Measurements from ENCODE around the gene RNF19B. TPM values are rescaled to one million over a fixed set of nuclear protein-coding genes. Genes with fewer than 3 reads are reported as not detected.
"Not testable (repeated sequence)": the region's sequence is repeated elsewhere in the genome, so short reads cannot be mapped to it uniquely, and the experiment has no call there.

The RNF19B gene
- total and polyA plus RNA-seq, 5 donors = 3.8 to 12.5 (median 10.6) TPM

DNA sequence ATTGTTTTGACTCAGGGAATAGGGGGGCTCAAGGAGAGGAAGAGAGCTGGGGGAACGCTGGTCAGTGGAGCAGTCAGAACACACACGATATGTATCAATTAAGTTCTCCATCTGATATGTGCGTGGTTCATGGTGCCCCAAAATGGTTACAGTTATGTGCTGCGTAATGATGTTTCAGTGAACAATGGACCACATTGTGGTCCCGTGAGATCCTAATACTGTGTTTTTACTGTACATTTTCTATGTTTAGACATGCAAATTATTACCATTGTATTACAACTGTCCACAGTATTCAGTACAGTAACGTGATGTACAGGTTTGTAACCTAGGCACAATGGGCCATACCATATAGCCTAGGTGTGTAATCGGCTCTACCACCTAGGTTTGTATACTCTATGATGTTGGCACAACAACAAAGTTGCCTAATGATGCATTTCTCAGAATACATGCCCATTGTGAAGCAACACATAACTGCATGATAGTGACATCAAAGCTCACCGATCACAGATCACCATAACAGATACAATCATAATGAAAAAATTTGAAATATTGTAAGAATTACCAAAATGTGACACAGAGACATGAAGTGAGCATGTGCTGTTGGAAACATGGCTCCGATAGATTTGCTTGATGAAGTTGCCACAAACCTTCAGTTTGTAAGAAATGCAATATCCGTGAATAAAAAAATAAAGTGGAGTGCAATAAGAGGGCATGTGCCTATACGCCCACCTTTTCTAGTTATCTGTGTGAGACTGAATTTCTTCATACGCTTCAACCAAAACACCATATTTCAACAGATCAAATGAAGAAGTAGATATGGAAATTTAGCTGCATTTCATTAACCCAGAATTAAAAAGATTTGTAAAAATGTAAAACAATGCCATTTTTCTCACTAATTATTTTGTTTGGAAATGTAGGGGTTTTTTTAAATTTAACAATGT lies 48.6 kb downstream of the RNF19B start:
- no peak overlapping the region for H3K27ac ChIP-seq (ENCODE audit: low read length)
- ATAC-seq (no peak), DNase-seq (no peak)
- no peaks in the 10 kb centered on the region for H3K9me3 ChIP-seq (ENCODE audit: control insufficient read depth, low read length)
- H3K4me1 ChIP-seq (ENCODE audit: control insufficient read depth, insufficient read depth, low read length) = no peaks in the 10 kb centered on the region
- WGBS = 89% methylated on average over 12 of the region's 12 CpGs
- no peak overlapping the region for H3K4me3 ChIP-seq (ENCODE audit: low read length)
- no peaks in the 10 kb centered on the region for H3K27me3 ChIP-seq (ENCODE audit: control insufficient read depth, insufficient read depth)
- intact Hi-C loops (cut with DNase I) = no loop called here

DNA sequence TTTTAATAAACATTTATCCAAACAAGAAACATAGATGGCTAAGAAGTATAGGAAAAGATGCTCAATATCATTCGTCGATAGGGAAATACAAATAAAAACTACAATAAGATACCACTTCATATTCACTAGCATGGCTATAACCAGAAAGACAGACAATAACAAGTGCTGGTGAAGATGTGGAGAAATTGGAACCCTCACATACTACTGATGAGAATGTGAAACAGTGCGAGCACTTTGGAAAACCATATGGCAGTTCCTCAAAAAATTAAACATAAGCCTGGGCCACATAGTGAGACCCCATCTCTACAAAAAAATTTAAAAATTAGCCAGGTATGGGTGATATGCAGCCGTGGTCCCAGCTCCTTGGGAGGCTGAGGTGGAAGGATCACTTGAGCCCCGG lies 54.3 kb downstream of the RNF19B start:
- ATAC-seq = no peak

DNA sequence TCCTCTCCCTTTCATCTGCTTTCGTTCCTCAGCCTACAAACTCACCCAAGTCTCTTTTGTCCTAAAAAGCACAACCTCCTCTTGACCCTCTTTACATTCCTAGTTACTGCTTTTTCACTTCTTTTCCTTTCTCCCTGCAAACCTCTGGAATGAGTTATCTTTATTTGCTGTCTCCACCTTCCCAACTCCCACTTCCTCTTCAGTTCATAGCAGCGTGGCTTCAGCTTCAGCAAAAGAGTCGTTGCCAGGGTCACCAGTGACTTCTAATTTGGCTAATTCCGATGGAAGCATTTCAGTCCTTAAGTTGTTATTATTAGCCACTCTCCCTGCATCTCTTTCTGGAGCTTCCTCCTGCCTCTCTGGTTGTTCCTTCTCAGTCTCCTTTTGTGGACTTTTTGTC lies 57.2 kb downstream of the RNF19B start:
- H3K27me3 ChIP-seq (ENCODE audit: control insufficient read depth, insufficient read depth) = no peaks in the 10 kb centered on the region
- H3K27ac ChIP-seq (ENCODE audit: low read length) = no peak overlapping the region
- no peaks in the 10 kb centered on the region for H3K9me3 ChIP-seq (ENCODE audit: control insufficient read depth, low read length)
- 11% methylated on average over 4 of the region's 4 CpGs for WGBS
- DNase-seq = no peak
- H3K4me3 ChIP-seq (ENCODE audit: low read length) = no peak overlapping the region
- no peak for ATAC-seq
- H3K4me1 ChIP-seq (ENCODE audit: control insufficient read depth, insufficient read depth, low read length) = no peaks in the 10 kb centered on the region
- intact Hi-C loops (cut with DNase I) = no loop called here

More for the DNA sequence above, 54.3 kb downstream of the RNF19B start:
- intact Hi-C loops (cut with DNase I) = no loop called here
- no peak for DNase-seq
- Histone ChIP-seq H3K4me3 (ENCODE audit: low read length) (no peak overlapping the region), H3K4me1 (ENCODE audit: control insufficient read depth, insufficient read depth, low read length) (no peaks in the 10 kb centered on the region), H3K27me3 (ENCODE audit: control insufficient read depth, insufficient read depth) (no peaks in the 10 kb centered on the region), H3K27ac (ENCODE audit: low read length) (no peak overlapping the region), H3K9me3 (ENCODE audit: control insufficient read depth, low read length) (no peaks in the 10 kb centered on the region)
- 96% methylated on average over 5 of the region's 5 CpGs for WGBS

DNA sequence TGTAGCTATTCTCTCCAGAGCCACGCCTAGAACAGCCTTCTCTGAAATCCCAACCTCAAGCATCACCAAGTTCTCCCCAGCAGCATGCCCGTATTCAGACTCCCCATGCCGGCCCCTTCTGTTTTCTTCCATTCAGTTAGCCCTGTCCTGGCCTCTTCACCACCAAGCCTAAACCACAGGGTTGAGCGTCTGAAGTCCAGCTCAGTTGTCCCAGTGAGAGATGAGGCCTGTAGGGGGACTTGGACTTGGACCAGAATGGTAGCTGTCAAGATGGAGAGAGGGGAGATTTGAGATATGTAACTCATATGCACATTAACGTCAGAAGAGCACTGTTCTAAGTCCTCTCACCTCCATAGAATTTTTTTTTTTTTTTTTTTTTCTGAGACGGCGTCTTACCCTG lies 58.0 kb downstream of the RNF19B start:
- intact Hi-C loops (cut with DNase I) = no loop called here
- H3K4me1 ChIP-seq (ENCODE audit: control insufficient read depth, insufficient read depth, low read length) = no peaks in the 10 kb centered on the region
- H3K27me3 ChIP-seq (ENCODE audit: control insufficient read depth, insufficient read depth) = no peaks in the 10 kb centered on the region
- 79% methylated on average over 7 of the region's 7 CpGs for WGBS
- no peak overlapping the region for H3K27ac ChIP-seq (ENCODE audit: low read length)
- H3K4me3 ChIP-seq (ENCODE audit: low read length) = no peak overlapping the region
- DNase-seq = no peak
- ATAC-seq = no peak
- no peaks in the 10 kb centered on the region for H3K9me3 ChIP-seq (ENCODE audit: control insufficient read depth, low read length)

DNA sequence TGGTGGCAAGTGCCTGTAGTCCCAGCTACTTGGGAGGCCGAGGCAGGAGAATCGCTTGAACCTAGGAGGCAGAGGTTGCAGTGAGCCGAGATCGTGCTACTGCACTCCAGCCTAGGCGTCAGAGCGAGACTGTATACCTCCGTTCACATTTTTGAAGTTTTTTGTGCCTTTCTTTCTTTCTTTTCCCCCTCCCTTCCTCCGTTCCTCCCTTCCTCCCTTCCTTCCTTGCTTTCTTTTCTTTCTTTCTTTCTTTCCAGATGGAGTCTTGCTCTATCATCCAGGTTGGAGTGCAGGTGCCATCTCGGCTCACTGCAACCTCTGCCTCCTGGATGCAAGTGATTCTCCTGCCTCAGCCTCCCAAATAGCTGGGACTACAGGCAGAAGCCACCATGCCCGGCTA lies 59.0 kb downstream of the RNF19B start:
- DNase-seq; ATAC-seq; H3K4me3 ChIP-seq (ENCODE audit: low read length); H3K4me1 ChIP-seq (ENCODE audit: control insufficient read depth, insufficient read depth, low read length); H3K9me3 ChIP-seq (ENCODE audit: control insufficient read depth, low read length); H3K27ac ChIP-seq (ENCODE audit: low read length); intact Hi-C loops (cut with DNase I); H3K27me3 ChIP-seq (ENCODE audit: control insufficient read depth, insufficient read depth): not testable (repeated sequence)
- 81% methylated on average over 10 of the region's 10 CpGs for WGBS

DNA sequence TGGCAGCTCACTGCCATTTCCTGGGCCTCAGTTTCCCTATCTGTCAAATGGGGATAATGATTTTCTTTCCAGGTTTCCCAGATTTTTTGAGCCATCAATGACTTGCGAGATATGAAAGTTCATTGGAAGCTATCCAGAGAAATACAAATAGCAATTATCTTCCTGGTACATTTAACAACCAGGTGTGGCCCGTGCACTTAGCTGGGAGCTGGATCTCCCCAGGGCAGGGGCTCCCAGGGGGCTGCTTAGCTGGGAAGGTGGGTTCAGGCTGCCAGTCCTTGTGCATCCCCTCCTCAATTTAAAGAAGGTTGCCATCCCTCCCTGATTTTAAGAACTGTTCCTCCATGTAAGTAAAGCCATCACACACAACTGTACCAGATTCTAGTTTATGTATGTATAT lies 59.8 kb downstream of the RNF19B start:
- DNase-seq (no peak), ATAC-seq (no peak)
- Histone ChIP-seq H3K9me3 (ENCODE audit: control insufficient read depth, low read length) (no peaks in the 10 kb centered on the region), H3K4me1 (ENCODE audit: control insufficient read depth, insufficient read depth, low read length) (no peaks in the 10 kb centered on the region), H3K27ac (ENCODE audit: low read length) (no peak overlapping the region), H3K27me3 (ENCODE audit: control insufficient read depth, insufficient read depth) (no peaks in the 10 kb centered on the region), H3K4me3 (ENCODE audit: low read length) (no peak overlapping the region)
- WGBS = 54% methylated on average over 2 of the region's 2 CpGs
- intact Hi-C loops (cut with DNase I) = no loop called here

DNA sequence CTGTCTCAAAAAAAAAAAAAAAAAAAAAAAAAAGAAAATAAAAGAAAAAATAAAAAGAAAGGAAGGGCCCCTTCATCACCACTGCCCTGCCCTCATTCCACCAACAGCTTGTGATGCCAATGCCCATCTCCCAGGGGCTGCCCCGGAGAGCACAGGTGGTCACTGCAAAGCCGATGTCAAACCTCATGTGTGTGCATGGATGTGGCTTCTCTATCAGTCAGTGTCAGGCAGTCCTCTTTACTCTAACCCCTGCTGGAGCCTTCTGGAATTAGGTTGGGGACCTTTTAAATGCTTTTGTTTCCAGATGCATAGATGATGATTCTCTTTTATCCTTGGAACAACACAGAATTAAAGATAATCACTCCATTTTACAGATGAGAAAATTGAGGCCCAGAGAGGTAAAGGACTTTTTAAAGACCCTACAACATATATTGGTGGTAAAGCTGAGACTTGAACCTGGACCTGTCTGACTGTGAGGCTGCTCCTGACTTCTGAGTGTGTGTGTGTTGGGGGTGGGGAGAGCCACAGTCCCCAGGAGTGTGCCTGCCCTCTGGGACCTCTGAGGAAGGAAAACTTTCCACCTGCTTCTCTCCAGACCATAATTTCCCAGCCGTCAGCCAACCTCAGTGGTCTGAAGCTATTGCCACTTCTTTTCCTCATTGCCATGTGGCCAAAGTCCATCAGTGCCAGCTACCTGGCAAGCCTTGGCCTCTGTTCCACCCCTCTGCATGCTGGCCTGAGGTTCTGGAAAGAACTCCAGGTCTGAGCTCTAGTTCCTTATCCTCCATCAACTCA lies 60.4 kb downstream of the RNF19B start:
- H3K27ac ChIP-seq (ENCODE audit: low read length) = no peak overlapping the region
- no peak for ATAC-seq
- DNase-seq = no peak
- no peaks in the 10 kb centered on the region for H3K27me3 ChIP-seq (ENCODE audit: control insufficient read depth, insufficient read depth)
- intact Hi-C loops (cut with DNase I) = no loop called here
- no peaks in the 10 kb centered on the region for H3K4me1 ChIP-seq (ENCODE audit: control insufficient read depth, insufficient read depth, low read length)
- no peaks in the 10 kb centered on the region for H3K9me3 ChIP-seq (ENCODE audit: control insufficient read depth, low read length)
- WGBS = 73% methylated on average over 3 of the region's 3 CpGs
- no peak overlapping the region for H3K4me3 ChIP-seq (ENCODE audit: low read length)

DNA sequence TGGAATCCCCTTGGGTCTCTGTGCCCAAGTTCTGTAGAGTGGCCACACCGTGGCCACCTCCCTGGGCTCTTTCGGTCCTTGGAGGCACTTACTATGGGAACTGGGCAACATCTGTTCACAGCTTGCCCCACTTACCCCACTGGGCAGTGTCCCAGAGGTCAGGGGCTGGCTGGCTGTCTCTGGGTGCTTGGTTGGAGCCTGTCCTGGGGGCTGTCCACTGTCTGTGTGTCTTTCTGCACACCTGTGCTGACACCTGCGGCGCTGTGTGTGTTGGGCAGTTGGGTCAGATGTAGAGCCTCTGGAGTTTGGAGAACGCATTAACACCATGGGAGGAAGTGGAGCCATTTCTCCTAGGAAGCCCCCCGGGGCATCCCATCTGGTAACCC lies 62.1 kb downstream of the RNF19B start:
- DNase-seq (no peak), ATAC-seq (no peak)
- H3K4me1 ChIP-seq (ENCODE audit: control insufficient read depth, insufficient read depth, low read length) = no peaks in the 10 kb centered on the region
- intact Hi-C loops (cut with DNase I) = no loop called here
- no peak overlapping the region for H3K4me3 ChIP-seq (ENCODE audit: low read length)
- H3K9me3 ChIP-seq (ENCODE audit: control insufficient read depth, low read length) = no peaks in the 10 kb centered on the region
- 75% methylated on average over 6 of the region's 6 CpGs for WGBS
- no peak overlapping the region for H3K27ac ChIP-seq (ENCODE audit: low read length)
- H3K27me3 ChIP-seq (ENCODE audit: control insufficient read depth, insufficient read depth) = no peaks in the 10 kb centered on the region

DNA sequence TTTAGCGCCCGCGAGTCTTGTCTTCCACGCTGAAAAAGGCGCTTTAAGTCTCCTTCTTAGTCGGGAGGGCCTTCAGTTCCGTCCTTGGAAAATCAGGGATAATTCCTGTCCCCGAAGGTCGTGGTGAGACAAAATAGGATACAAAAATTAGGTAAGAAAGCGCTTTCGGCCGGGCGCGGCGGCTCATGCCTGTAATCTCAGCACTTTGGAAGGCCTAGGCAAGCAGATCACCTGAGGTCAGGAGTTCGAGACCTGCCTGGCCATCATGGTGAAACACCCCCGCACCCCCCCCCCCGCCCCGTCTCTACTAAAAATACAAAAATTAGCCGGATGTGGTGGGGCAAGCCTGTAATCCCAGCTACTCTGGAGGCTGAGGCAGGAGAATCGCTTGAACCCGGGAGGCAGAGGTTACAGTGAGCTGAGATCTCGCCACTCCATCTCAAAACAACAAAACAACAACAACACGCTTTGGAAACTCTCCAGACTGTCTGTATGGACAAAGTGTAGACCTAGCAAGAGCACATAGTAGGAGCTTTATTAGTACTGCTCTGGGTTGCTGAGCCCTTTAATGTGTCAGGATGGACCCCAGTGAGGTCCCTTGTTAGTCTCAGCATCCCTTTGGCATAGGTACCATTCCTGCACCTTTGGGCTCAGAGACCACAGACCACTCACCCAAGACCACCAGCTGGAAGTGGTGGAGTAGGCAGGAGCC lies 62.6 kb downstream of the RNF19B start:
- H3K9me3 ChIP-seq (ENCODE audit: control insufficient read depth, low read length) = no peaks in the 10 kb centered on the region
- DNase-seq (no peak), ATAC-seq (no peak)
- no peak overlapping the region for H3K27ac ChIP-seq (ENCODE audit: low read length)
- H3K4me3 ChIP-seq (ENCODE audit: low read length) = peak overlapping the region; percentile 83
- H3K27me3 ChIP-seq (ENCODE audit: control insufficient read depth, insufficient read depth) = no peaks in the 10 kb centered on the region
- no peaks in the 10 kb centered on the region for H3K4me1 ChIP-seq (ENCODE audit: control insufficient read depth, insufficient read depth, low read length)
- intact Hi-C loops (cut with DNase I) = no loop called here
- WGBS = 46% methylated on average over 24 of the region's 24 CpGs

DNA sequence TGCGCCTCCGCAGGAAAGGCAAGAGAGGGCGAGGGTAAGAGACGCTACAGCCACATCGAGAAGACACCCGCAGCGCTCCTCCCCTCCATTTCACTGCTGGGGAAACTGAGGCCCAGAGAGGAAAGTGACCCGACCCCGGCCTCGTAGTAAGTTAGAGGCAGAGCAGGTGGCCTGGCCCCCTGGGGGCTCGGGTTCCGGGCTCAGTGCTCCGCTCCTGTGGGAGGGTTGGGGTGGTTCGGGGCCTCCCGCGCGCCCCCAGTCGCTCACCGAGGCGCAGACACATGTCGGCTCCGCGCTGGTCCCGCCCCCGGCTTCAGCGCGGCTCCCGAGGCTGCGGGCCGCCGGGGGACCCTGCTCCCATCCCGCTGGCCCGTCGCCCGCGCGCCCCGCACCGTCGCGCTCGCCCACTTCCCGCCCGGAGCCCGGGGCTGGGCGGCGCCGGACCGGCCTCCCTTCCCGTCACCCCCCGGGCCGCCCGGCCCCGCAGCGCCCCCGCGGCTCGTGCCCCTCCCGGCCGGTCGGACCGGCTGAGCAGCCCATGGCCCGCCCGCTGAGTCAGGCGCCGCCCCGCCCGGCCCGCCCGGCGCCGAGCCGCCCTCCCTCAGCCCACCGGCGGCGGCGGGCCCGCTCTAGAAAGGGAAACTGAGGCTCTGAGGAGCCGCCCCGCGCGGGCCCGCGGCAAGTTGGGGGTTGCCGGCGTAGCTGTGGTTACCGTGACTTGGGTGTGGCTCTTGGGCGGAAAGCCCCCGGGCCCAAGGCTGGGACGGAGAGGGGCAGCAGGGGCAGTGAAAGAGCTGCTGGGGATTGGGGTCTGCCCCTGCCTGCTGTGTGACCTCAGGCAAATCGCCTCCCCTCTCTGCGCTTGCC lies 63.4 kb downstream of the RNF19B start, which contains the start of gene TMEM54:
Gene TMEM54, minus strand, starts transcription at position 434 of the 867 bp plus-strand sequence. Its CDS starts 151 bp downstream, at position 283.
- Histone ChIP-seq H3K27ac (ENCODE audit: low read length) (no peak within 1 kb of the TSS), H3K4me1 (ENCODE audit: control insufficient read depth, insufficient read depth, low read length) (no peaks in the 10 kb centered on the region), H3K4me3 (ENCODE audit: low read length) (peak within 1 kb of the TSS; percentile 83), H3K9me3 (ENCODE audit: control insufficient read depth, low read length) (no peaks in the 10 kb centered on the region), H3K27me3 (ENCODE audit: control insufficient read depth, insufficient read depth) (no peaks in the 10 kb centered on the region)
- intact Hi-C loops (cut with DNase I) = no loop called here
- peak; percentile 59 to 84 (median 81) for DNase-seq
- WGBS = 1% methylated on average over 92 of the region's 92 CpGs
- peak; percentile 75 to 88 for ATAC-seq

Measured in right cardiac atrium (tissue), 5 donors.